ENCODE measurements around the gene USP15.

USP15 gene

DNA sequence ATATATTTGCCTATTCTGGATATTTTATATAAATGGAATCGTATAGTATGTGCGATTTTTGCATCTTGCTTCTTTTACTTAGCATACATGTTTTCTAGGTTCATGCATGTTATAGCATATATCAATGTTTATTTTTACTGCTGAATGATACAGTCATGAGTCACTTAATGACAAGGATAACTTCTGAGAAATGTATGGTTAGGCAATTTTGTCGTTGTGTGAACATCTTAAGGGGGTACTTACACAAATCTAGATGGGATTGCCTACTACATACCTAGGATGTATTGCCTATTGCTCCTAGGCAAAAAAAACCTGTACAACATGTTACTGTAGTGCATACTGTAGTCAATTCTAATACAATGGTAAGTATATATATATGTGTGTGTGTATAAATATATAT is 8.8 kb downstream of the USP15 start:
- Histone ChIP-seq H3K27me3 (replicated peaks in 2 of 5; ENCODE audit: control insufficient read depth in 4 of 5, insufficient read depth in 5 of 5, low read length in 4 of 5) (no peaks in the 10 kb centered on the region), H3K36me3 (ENCODE audit: control insufficient read depth in 4 of 4, insufficient read depth in 4 of 4, low read length in 3 of 4) (peaks cover 0 to 14% (median 1%) of the 10 kb centered on the region in 4 experiments), H3K4me1 (ENCODE audit: control extremely low read depth in 1 of 4, control insufficient read depth in 4 of 4, insufficient read depth in 4 of 4, low read length in 3 of 4) (peaks cover 28 to 91% (median 31%) of the 10 kb centered on the region in 4 experiments), H3K4me3 (ENCODE audit: control insufficient read depth in 1 of 7, extremely low read depth in 1 of 7, insufficient read depth in 4 of 7, low read depth in 2 of 7, low read length in 6 of 7) (peak overlapping the region in 1 of 7 experiments; percentile 46), H3K9me3 (ENCODE audit: control extremely low read depth in 1 of 5, control insufficient read depth in 4 of 5, insufficient read depth in 2 of 5, low read depth in 1 of 5, low read length in 4 of 5) (no peaks in the 10 kb centered on the region), H3K27ac (ENCODE audit: insufficient read depth in 1 of 2, low read depth in 1 of 2, low read length in 2 of 2, poor library complexity in 1 of 2, severe bottlenecking in 2 of 2) (no peak overlapping the region)
- no CpG with 5 or more reads among the region's 3 CpGs for WGBS (ENCODE audit: insufficient coverage)
- CTCF ChIA-PET = no interaction called here
- POLR2A ChIA-PET = no interaction called here
- peak in 1 of 3 donors; percentile 46 for DNase-seq

DNA sequence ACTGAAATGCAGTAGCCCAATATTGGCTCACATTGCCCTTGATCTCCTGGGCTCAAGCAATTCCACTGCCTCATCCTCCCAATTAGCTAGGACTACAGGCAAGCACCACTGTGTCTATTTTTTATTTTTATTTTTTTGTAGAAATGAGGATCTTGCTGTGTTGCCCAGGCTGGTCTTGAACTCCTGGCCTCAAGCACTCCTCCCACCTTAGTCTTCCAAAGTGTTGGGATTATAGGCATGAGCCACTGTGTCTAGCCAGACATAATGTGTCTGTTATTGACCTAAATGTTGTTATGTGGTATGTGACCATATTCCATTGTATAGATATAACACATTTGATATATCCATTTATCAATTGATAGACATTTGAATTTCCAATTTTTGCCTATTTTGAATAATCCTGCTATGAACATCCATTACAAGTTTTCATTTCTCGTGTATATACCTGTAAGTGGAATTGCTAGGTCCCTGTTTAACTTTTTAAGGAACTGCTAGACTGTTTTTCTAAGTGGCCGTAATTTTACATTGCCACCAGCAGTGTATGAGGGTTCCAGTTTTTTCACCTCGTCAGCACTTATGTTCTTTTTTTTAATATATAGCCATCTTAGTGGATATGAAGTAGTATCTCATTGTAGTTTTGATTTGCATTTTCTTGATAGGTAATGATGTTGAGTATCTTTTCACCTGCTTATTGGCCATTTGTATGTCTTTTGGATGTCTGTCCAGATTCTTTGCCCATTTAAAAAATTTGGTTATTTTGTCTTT is 9.4 kb downstream of the USP15 start:
- 71% methylated on average over 1 of the region's 3 CpGs for WGBS (ENCODE audit: insufficient coverage)
- ChIA-PET CTCF (no interaction called here), POLR2A (no interaction called here)
- DNase-seq = peak in 1 of 3 donors; percentile 46
- peaks cover 0 to 13% (median 1%) of the 10 kb centered on the region in 4 experiments for H3K36me3 ChIP-seq (ENCODE audit: control insufficient read depth in 4 of 4, insufficient read depth in 4 of 4, low read length in 3 of 4)
- no peaks in the 10 kb centered on the region for H3K27me3 ChIP-seq (replicated peaks in 2 of 5; ENCODE audit: control insufficient read depth in 4 of 5, insufficient read depth in 5 of 5, low read length in 4 of 5)
- no peaks in the 10 kb centered on the region for H3K9me3 ChIP-seq (ENCODE audit: control extremely low read depth in 1 of 5, control insufficient read depth in 4 of 5, insufficient read depth in 2 of 5, low read depth in 1 of 5, low read length in 4 of 5)
- H3K27ac ChIP-seq (ENCODE audit: insufficient read depth in 1 of 2, low read depth in 1 of 2, low read length in 2 of 2, poor library complexity in 1 of 2, severe bottlenecking in 2 of 2) = no peak overlapping the region
- H3K4me1 ChIP-seq (ENCODE audit: control extremely low read depth in 1 of 4, control insufficient read depth in 4 of 4, insufficient read depth in 4 of 4, low read length in 3 of 4) = peaks cover 29 to 93% (median 32%) of the 10 kb centered on the region in 4 experiments
- H3K4me3 ChIP-seq (ENCODE audit: control insufficient read depth in 1 of 7, extremely low read depth in 1 of 7, insufficient read depth in 4 of 7, low read depth in 2 of 7, low read length in 6 of 7) = no peak overlapping the region

DNA sequence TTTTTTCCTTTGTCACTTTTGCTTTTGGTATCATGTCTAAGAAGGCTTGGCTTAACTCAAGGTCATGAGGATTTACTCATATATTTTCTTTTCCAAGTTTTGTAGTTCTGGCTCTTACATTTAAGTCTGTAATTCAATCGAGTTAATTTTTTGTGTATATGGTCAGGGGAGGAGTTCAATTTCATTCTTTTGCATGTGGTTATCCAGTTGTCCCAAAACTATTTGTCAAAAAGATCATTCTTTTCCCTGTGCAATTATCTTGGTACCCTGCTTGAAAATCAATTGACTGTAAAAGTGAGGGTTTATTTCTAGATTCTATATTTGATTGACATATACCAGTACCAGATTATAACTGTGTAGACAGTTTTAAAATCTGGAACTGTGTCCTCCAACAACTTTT is 10.2 kb downstream of the USP15 start:
- Histone ChIP-seq H3K27me3 (replicated peaks in 2 of 5; ENCODE audit: control insufficient read depth in 4 of 5, insufficient read depth in 5 of 5, low read length in 4 of 5) (no peaks in the 10 kb centered on the region), H3K27ac (ENCODE audit: insufficient read depth in 1 of 2, low read depth in 1 of 2, low read length in 2 of 2, poor library complexity in 1 of 2, severe bottlenecking in 2 of 2) (peak overlapping the region in 1 of 2 experiments; percentile 52), H3K4me1 (ENCODE audit: control extremely low read depth in 1 of 4, control insufficient read depth in 4 of 4, insufficient read depth in 4 of 4, low read length in 3 of 4) (peaks cover 29 to 89% (median 32%) of the 10 kb centered on the region in 4 experiments), H3K4me3 (ENCODE audit: control insufficient read depth in 1 of 7, extremely low read depth in 1 of 7, insufficient read depth in 4 of 7, low read depth in 2 of 7, low read length in 6 of 7) (no peak overlapping the region), H3K36me3 (ENCODE audit: control insufficient read depth in 4 of 4, insufficient read depth in 4 of 4, low read length in 3 of 4) (peaks cover 0 to 17% (median 1%) of the 10 kb centered on the region in 4 experiments), H3K9me3 (ENCODE audit: control extremely low read depth in 1 of 5, control insufficient read depth in 4 of 5, insufficient read depth in 2 of 5, low read depth in 1 of 5, low read length in 4 of 5) (no peaks in the 10 kb centered on the region)
- WGBS (ENCODE audit: insufficient coverage) = no CpG with 5 or more reads among the region's 1 CpG
- no peak for DNase-seq
- CTCF ChIA-PET = no interaction called here
- POLR2A ChIA-PET = no interaction called here

DNA sequence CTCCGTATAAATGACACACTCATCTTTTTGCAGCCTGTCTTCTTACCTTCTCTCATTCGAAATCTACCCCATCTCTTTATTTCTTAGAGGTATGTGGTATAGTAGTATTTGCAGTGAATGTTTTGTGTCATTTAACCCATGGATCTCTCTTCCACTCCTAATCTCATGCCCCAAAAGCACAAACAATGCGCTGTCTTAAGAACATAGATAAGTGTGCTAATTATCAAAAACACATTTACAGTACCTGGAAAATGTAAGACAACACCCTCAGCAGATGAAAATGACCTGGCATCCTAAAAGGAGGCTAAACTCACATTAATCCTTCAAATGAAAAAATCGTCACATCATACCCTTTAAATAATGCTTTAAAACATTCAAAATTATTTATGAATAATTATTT is 10.7 kb downstream of the USP15 start:
- no peaks in the 10 kb centered on the region for H3K27me3 ChIP-seq (replicated peaks in 2 of 5; ENCODE audit: control insufficient read depth in 4 of 5, insufficient read depth in 5 of 5, low read length in 4 of 5)
- POLR2A ChIA-PET = no interaction called here
- DNase-seq = no peak
- no peak overlapping the region for H3K4me3 ChIP-seq (ENCODE audit: control insufficient read depth in 1 of 7, extremely low read depth in 1 of 7, insufficient read depth in 4 of 7, low read depth in 2 of 7, low read length in 6 of 7)
- peaks cover 30 to 89% (median 32%) of the 10 kb centered on the region in 4 experiments for H3K4me1 ChIP-seq (ENCODE audit: control extremely low read depth in 1 of 4, control insufficient read depth in 4 of 4, insufficient read depth in 4 of 4, low read length in 3 of 4)
- WGBS (ENCODE audit: insufficient coverage) = no CpG with 5 or more reads among the region's 4 CpGs
- peak overlapping the region in 1 of 2 experiments; percentile 52 for H3K27ac ChIP-seq (ENCODE audit: insufficient read depth in 1 of 2, low read depth in 1 of 2, low read length in 2 of 2, poor library complexity in 1 of 2, severe bottlenecking in 2 of 2)
- peaks cover 0 to 21% (median 1%) of the 10 kb centered on the region in 4 experiments for H3K36me3 ChIP-seq (ENCODE audit: control insufficient read depth in 4 of 4, insufficient read depth in 4 of 4, low read length in 3 of 4)
- CTCF ChIA-PET = no interaction called here
- H3K9me3 ChIP-seq (ENCODE audit: control extremely low read depth in 1 of 5, control insufficient read depth in 4 of 5, insufficient read depth in 2 of 5, low read depth in 1 of 5, low read length in 4 of 5) = no peaks in the 10 kb centered on the region

DNA sequence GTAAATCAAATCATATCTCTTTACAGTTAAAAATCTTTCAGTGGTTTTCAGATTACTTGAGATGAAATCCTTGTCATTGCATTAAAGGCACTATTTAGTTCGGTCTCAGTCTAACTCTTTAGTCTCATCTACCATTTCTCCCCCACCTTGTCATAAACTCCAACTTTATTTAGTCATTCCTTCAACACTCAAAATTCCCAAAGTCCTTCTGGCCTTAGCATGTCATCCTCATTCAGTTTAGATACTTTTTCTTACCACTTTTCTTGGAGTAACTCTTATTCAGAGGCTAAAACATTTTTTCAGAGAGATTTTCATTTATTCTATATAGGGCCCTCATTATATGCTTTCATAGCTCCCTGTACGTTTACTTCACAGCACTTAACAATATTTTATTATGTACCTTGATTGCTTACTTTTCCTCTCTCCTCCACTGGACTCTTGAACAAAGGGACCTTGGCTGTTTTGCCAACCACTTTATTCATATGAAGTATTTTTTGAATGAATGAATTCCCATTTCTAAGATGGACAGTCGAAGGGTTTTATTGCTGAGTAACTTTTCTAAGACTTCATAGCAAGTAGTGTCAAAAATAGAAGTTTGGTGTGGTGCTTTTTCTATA is 12.8 kb downstream of the USP15 start:
- ChIA-PET CTCF (no interaction called here), POLR2A (no interaction called here)
- no peak for DNase-seq
- Histone ChIP-seq H3K27ac (ENCODE audit: insufficient read depth in 1 of 2, low read depth in 1 of 2, low read length in 2 of 2, poor library complexity in 1 of 2, severe bottlenecking in 2 of 2) (no peak overlapping the region), H3K9me3 (ENCODE audit: control extremely low read depth in 1 of 5, control insufficient read depth in 4 of 5, insufficient read depth in 2 of 5, low read depth in 1 of 5, low read length in 4 of 5) (no peaks in the 10 kb centered on the region), H3K4me3 (ENCODE audit: control insufficient read depth in 1 of 7, extremely low read depth in 1 of 7, insufficient read depth in 4 of 7, low read depth in 2 of 7, low read length in 6 of 7) (no peak overlapping the region), H3K27me3 (replicated peaks in 2 of 5; ENCODE audit: control insufficient read depth in 4 of 5, insufficient read depth in 5 of 5, low read length in 4 of 5) (no peaks in the 10 kb centered on the region), H3K4me1 (ENCODE audit: control extremely low read depth in 1 of 4, control insufficient read depth in 4 of 4, insufficient read depth in 4 of 4, low read length in 3 of 4) (peaks cover 24 to 79% (median 28%) of the 10 kb centered on the region in 4 experiments), H3K36me3 (ENCODE audit: control insufficient read depth in 4 of 4, insufficient read depth in 4 of 4, low read length in 3 of 4) (peaks cover 0 to 26% (median 1%) of the 10 kb centered on the region in 4 experiments)
- 82% methylated on average over 2 of the region's 3 CpGs for WGBS (ENCODE audit: insufficient coverage)

DNA sequence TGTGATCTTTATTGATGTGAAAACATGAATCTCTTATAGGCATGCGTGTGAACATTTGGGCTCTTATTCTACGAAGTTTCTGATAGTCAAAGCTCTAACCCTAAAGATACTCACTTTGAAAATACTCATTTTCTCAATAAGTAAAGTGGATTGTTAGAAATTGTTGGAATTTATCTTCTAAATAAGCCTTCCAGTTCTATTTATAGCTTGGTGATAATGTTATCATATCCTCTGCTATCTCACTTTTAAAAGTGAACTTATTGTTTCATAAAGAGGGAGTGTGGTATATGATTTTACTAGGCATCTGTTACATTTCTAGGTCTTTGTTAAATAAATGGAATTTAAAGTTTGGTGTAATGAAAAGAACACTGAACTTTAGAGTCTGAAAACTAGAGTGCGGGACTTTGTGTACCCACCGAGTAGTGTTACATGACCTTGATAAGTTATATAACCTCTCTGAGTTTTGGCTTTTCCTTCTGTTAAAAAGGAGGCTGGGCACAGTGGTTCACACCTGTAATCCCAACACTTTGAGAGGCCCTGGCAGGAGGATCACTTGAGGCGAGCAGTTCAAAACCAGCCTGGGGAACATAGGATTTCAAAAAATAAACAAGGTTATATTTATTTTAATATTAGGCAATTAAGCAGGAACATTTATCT is 13.6 kb downstream of the USP15 start:
- CTCF ChIA-PET = interaction anchor here (0.5 kb wide), 1 partner anchor 78 kb away, joined by 4 read pairs; no protein-coding TSS in a partner anchor
- Histone ChIP-seq H3K36me3 (ENCODE audit: control insufficient read depth in 4 of 4, insufficient read depth in 4 of 4, low read length in 3 of 4) (peaks cover 0 to 32% (median 1%) of the 10 kb centered on the region in 4 experiments), H3K27ac (ENCODE audit: insufficient read depth in 1 of 2, low read depth in 1 of 2, low read length in 2 of 2, poor library complexity in 1 of 2, severe bottlenecking in 2 of 2) (no peak overlapping the region), H3K27me3 (replicated peaks in 2 of 5; ENCODE audit: control insufficient read depth in 4 of 5, insufficient read depth in 5 of 5, low read length in 4 of 5) (no peaks in the 10 kb centered on the region), H3K4me3 (ENCODE audit: control insufficient read depth in 1 of 7, extremely low read depth in 1 of 7, insufficient read depth in 4 of 7, low read depth in 2 of 7, low read length in 6 of 7) (no peak overlapping the region), H3K9me3 (ENCODE audit: control extremely low read depth in 1 of 5, control insufficient read depth in 4 of 5, insufficient read depth in 2 of 5, low read depth in 1 of 5, low read length in 4 of 5) (no peaks in the 10 kb centered on the region), H3K4me1 (ENCODE audit: control extremely low read depth in 1 of 4, control insufficient read depth in 4 of 4, insufficient read depth in 4 of 4, low read length in 3 of 4) (peaks cover 20 to 72% (median 27%) of the 10 kb centered on the region in 4 experiments)
- WGBS (ENCODE audit: insufficient coverage) = 78% methylated on average over 2 of the region's 5 CpGs
- POLR2A ChIA-PET = no interaction called here
- no peak for DNase-seq

DNA sequence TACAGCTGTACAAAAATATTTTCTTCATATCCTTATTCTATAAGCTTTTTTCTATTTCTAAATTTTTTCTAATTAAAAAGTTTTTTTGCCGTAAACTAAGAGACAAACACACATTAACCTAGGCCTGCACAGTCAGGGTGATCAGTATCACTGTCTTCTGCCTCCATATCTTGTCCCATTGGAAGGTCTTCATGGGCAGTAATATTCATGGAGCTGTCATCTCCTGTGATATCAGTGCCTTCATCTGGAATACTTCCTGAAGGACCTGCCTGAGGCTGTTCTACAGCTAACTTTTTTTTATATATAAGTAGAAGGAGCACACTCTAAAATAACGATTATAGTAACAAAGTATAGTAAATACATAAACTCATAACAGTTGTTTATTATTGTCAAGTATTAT is 17.8 kb downstream of the USP15 start:
- no peaks in the 10 kb centered on the region for H3K27me3 ChIP-seq (replicated peaks in 2 of 5; ENCODE audit: control insufficient read depth in 4 of 5, insufficient read depth in 5 of 5, low read length in 4 of 5)
- no peak overlapping the region for H3K4me3 ChIP-seq (ENCODE audit: control insufficient read depth in 1 of 7, extremely low read depth in 1 of 7, insufficient read depth in 4 of 7, low read depth in 2 of 7, low read length in 6 of 7)
- no peak for DNase-seq
- WGBS (ENCODE audit: insufficient coverage) = 83% methylated on average over 1 of the region's 2 CpGs
- H3K9me3 ChIP-seq (ENCODE audit: control extremely low read depth in 1 of 5, control insufficient read depth in 4 of 5, insufficient read depth in 2 of 5, low read depth in 1 of 5, low read length in 4 of 5) = no peaks in the 10 kb centered on the region
- POLR2A ChIA-PET = no interaction called here
- no peak overlapping the region for H3K27ac ChIP-seq (ENCODE audit: insufficient read depth in 1 of 2, low read depth in 1 of 2, low read length in 2 of 2, poor library complexity in 1 of 2, severe bottlenecking in 2 of 2)
- H3K36me3 ChIP-seq (ENCODE audit: control insufficient read depth in 4 of 4, insufficient read depth in 4 of 4, low read length in 3 of 4) = peaks cover 0 to 26% (median under 1%) of the 10 kb centered on the region in 4 experiments
- H3K4me1 ChIP-seq (ENCODE audit: control extremely low read depth in 1 of 4, control insufficient read depth in 4 of 4, insufficient read depth in 4 of 4, low read length in 3 of 4) = peaks cover 10 to 48% (median 21%) of the 10 kb centered on the region in 4 experiments
- CTCF ChIA-PET = interaction anchor here (0.7 to 1.0 kb wide), 3 partner anchors 10 to 19 kb away, joined by 3 to 4 read pairs (median 4); no protein-coding TSS in a partner anchor
